ENCODE data around the gene BMP5. TPM values are rescaled to one million over a fixed set of nuclear protein-coding genes. Genes with fewer than 3 reads are reported as not detected.
"Not testable (repeated sequence)": the region's sequence is repeated elsewhere in the genome, so short reads cannot be mapped to it uniquely, and the experiment has no call there.

The BMP5 gene
- total and polyA plus RNA-seq, 2 donors (not counting 3 experiments of a cell fraction or from before 2014, with no cell fraction given), result not detected

- Histone ChIP-seq H3K36me3 (ENCODE audit: control insufficient read depth in 2 of 2, extremely low read depth in 1 of 2, insufficient read depth in 2 of 2, low read length in 2 of 2) (no peaks in the 10 kb centered on the region), H3K9me3 (replicated peaks; ENCODE audit: control insufficient read depth, insufficient read depth, low read length) (no peaks in the 10 kb centered on the region), H3K27ac (ENCODE audit: insufficient read depth, low read depth, low read length) (no peak overlapping the region), H2AFZ (ENCODE audit: low read depth, low read length) (no peak overlapping the region), H3K27me3 (ENCODE audit: control insufficient read depth in 2 of 2, insufficient read depth in 2 of 2, low read length in 2 of 2) (no peaks in the 10 kb centered on the region), H3K4me3 (replicated peaks in 1 of 3; ENCODE audit: insufficient read depth in 1 of 3, low read depth in 1 of 3, low read length in 3 of 3) (no peak overlapping the region), H3K4me2 (ENCODE audit: insufficient read depth, low read length) (no peak overlapping the region), H3K9ac (replicated peaks; ENCODE audit: extremely low read depth, insufficient read depth, low read length) (no peak overlapping the region), H3K4me1 (ENCODE audit: control insufficient read depth, extremely low read depth, insufficient read depth, low read length) (no peaks in the 10 kb centered on the region), H3K9me1 (replicated peaks; ENCODE audit: control insufficient read depth, extremely low read depth, insufficient read depth, low read length) (no peaks in the 10 kb centered on the region), H3K79me2 (ENCODE audit: control insufficient read depth, insufficient read depth, low read length) (no peaks in the 10 kb centered on the region), H4K20me1 (replicated peaks; ENCODE audit: control insufficient read depth, extremely low read depth, insufficient read depth, low read length) (no peaks in the 10 kb centered on the region)
- DNase-seq (ENCODE audit: low read depth, low spot score), result no peak
- TF ChIP-seq POLR2A (IDR thresholded peaks at IDR 0.05; ENCODE audit: low read depth, low read length) (no peak), MAX (IDR thresholded peaks at IDR 0.05; ENCODE audit: insufficient read depth, insufficient read length) (no peak)
- dilution Hi-C loops (cut with MboI; ENCODE audit: extremely low pct_ligation_motif_present, low sequenced_read_pairs), result no loop called here
- intact Hi-C loops (cut with micrococcal nuclease), result no loop called here
- BruUV-seq (replicated peaks), result no TSS peak
- FAIRE-seq, result no peak
- CTCF ChIA-PET, result interaction anchor here (0.6 to 0.8 kb wide), 2 partner anchors 9 to 71 kb away, joined by 3 read pairs; no protein-coding TSS in a partner anchor
- POLR2A ChIA-PET, result no interaction called here
Measured at GRCh38 chr6:55913228-55914195, 38.1 kb upstream of the BMP5 start.

- H2AFZ ChIP-seq (ENCODE audit: low read depth, low read length); H3K4me3 ChIP-seq (replicated peaks in 1 of 3; ENCODE audit: insufficient read depth in 1 of 3, low read depth in 1 of 3, low read length in 3 of 3); H3K4me1 ChIP-seq (ENCODE audit: control insufficient read depth, extremely low read depth, insufficient read depth, low read length); H3K27me3 ChIP-seq (ENCODE audit: control insufficient read depth in 2 of 2, insufficient read depth in 2 of 2, low read length in 2 of 2); H3K9me3 ChIP-seq (replicated peaks; ENCODE audit: control insufficient read depth, insufficient read depth, low read length); H3K9ac ChIP-seq (replicated peaks; ENCODE audit: extremely low read depth, insufficient read depth, low read length); H3K4me2 ChIP-seq (ENCODE audit: insufficient read depth, low read length); intact Hi-C loops (cut with micrococcal nuclease); H3K36me3 ChIP-seq (ENCODE audit: control insufficient read depth in 2 of 2, extremely low read depth in 1 of 2, insufficient read depth in 2 of 2, low read length in 2 of 2); FAIRE-seq; dilution Hi-C loops (cut with MboI; ENCODE audit: extremely low pct_ligation_motif_present, low sequenced_read_pairs); DNase-seq (ENCODE audit: low read depth, low spot score); BruUV-seq (replicated peaks); H3K79me2 ChIP-seq (ENCODE audit: control insufficient read depth, insufficient read depth, low read length); POLR2A ChIA-PET; H3K27ac ChIP-seq (ENCODE audit: insufficient read depth, low read depth, low read length); CTCF ChIA-PET; H4K20me1 ChIP-seq (replicated peaks; ENCODE audit: control insufficient read depth, extremely low read depth, insufficient read depth, low read length); H3K9me1 ChIP-seq (replicated peaks; ENCODE audit: control insufficient read depth, extremely low read depth, insufficient read depth, low read length): not testable (repeated sequence)
Measured at GRCh38 chr6:55910466-55910865, 35.1 kb upstream of the BMP5 start.

GRCh38 chr6:55909911-55910310, 34.5 kb upstream of the BMP5 start:
- H3K4me2 ChIP-seq (ENCODE audit: insufficient read depth, low read length); FAIRE-seq; H4K20me1 ChIP-seq (replicated peaks; ENCODE audit: control insufficient read depth, extremely low read depth, insufficient read depth, low read length); dilution Hi-C loops (cut with MboI; ENCODE audit: extremely low pct_ligation_motif_present, low sequenced_read_pairs); H3K36me3 ChIP-seq (ENCODE audit: control insufficient read depth in 2 of 2, extremely low read depth in 1 of 2, insufficient read depth in 2 of 2, low read length in 2 of 2); H3K27ac ChIP-seq (ENCODE audit: insufficient read depth, low read depth, low read length); intact Hi-C loops (cut with micrococcal nuclease); H3K9ac ChIP-seq (replicated peaks; ENCODE audit: extremely low read depth, insufficient read depth, low read length); H3K79me2 ChIP-seq (ENCODE audit: control insufficient read depth, insufficient read depth, low read length); DNase-seq (ENCODE audit: low read depth, low spot score); POLR2A ChIA-PET; CTCF ChIA-PET; H3K4me1 ChIP-seq (ENCODE audit: control insufficient read depth, extremely low read depth, insufficient read depth, low read length); H3K9me3 ChIP-seq (replicated peaks; ENCODE audit: control insufficient read depth, insufficient read depth, low read length); H3K4me3 ChIP-seq (replicated peaks in 1 of 3; ENCODE audit: insufficient read depth in 1 of 3, low read depth in 1 of 3, low read length in 3 of 3); H3K9me1 ChIP-seq (replicated peaks; ENCODE audit: control insufficient read depth, extremely low read depth, insufficient read depth, low read length); H3K27me3 ChIP-seq (ENCODE audit: control insufficient read depth in 2 of 2, insufficient read depth in 2 of 2, low read length in 2 of 2); BruUV-seq (replicated peaks); H2AFZ ChIP-seq (ENCODE audit: low read depth, low read length): not testable (repeated sequence)

Measured in endothelial cell of umbilical vein (primary cell).